HG03175 (cell line): ENCODE measurements around the gene NFKB2.

ENCODE experiments used
- ATAC-seq: cut with Tn5 transposase; IDR thresholded peaks from one replicate; pipeline ENCODE4 v1.9.1; 2021; ENCODE audit warnings: mild to moderate bottlenecking, moderate library complexity; ENCODE audit not compliant: unreplicated experiment

NFKB2 gene

GRCh38 chr10:102395400-102396316 is at the start of gene NFKB2:
NFKB2 (plus strand) TSS chr10:102395705; CDS start chr10:102395960, 255 bp downstream.
- peak; percentile 25 for ATAC-seq

GRCh38 chr10:102347236-102347828 is 48.2 kb upstream of the NFKB2 start:
- ATAC-seq, result no peak

- ATAC-seq, result no peak
These were observed 43.3 kb upstream of the NFKB2 start for GRCh38 chr10:102352066-102352715.

GRCh38 chr10:102354451-102354850 is 41.1 kb upstream of the NFKB2 start:
- ATAC-seq, result no peak

- no peak for ATAC-seq
These were observed 36.7 kb upstream of the NFKB2 start for GRCh38 chr10:102358712-102359382.

- no peak for ATAC-seq
These were observed 28.1 kb upstream of the NFKB2 start for GRCh38 chr10:102367441-102367840.

GRCh38 chr10:102368077-102368476 is 27.4 kb upstream of the NFKB2 start:
- no peak for ATAC-seq

GRCh38 chr10:102371295-102371694 is 24.2 kb upstream of the NFKB2 start:
- no peak for ATAC-seq

- ATAC-seq, result no peak
These were observed 20.3 kb upstream of the NFKB2 start for GRCh38 chr10:102375250-102375649.

GRCh38 chr10:102375867-102376266 is 19.6 kb upstream of the NFKB2 start:
- ATAC-seq, result no peak

GRCh38 chr10:102376901-102377300 is 18.6 kb upstream of the NFKB2 start:
- no peak for ATAC-seq

- ATAC-seq, result no peak
These were observed 16.1 kb upstream of the NFKB2 start for GRCh38 chr10:102379383-102379782.

- ATAC-seq, result no peak
These were observed 13.5 kb upstream of the NFKB2 start for GRCh38 chr10:102381983-102382382.

- ATAC-seq, result no peak
These were observed 12.6 kb upstream of the NFKB2 start for GRCh38 chr10:102382871-102383270.

GRCh38 chr10:102384053-102384452 is 11.5 kb upstream of the NFKB2 start:
- no peak for ATAC-seq

- no peak for ATAC-seq
These were observed 10.7 kb upstream of the NFKB2 start for GRCh38 chr10:102384606-102385429.

- no peak for ATAC-seq
These were observed 5.6 kb upstream of the NFKB2 start for GRCh38 chr10:102389894-102390293.

GRCh38 chr10:102392306-102392705 is 3.2 kb upstream of the NFKB2 start:
- no peak for ATAC-seq

GRCh38 chr10:102393411-102394078 is 2.0 kb upstream of the NFKB2 start:
- ATAC-seq, result no peak
